K562 (cell line): ENCODE results near the gene HDAC1. TPM values are rescaled to one million over a fixed set of nuclear protein-coding genes. Genes with fewer than 3 reads are reported as not detected.

Source experiments
- FOXA1 ChIP-seq: fragments of 450-650 bp; IDR thresholded peaks from 2 replicates; pipeline ENCODE4 v1.6.1; 2016; ENCODE audit warnings: mild to moderate bottlenecking, borderline replicate concordance
- GTF3C2 ChIP-seq: IDR thresholded peaks from 3 replicates; pipeline ENCODE4 v1.6.1; 2011; ENCODE audit warnings: borderline replicate concordance, mild to moderate bottlenecking, moderate library complexity; ENCODE audit not compliant: insufficient read length; ENCODE audit errors: extremely low read depth
- HDAC6 ChIP-seq: IDR thresholded peaks from 2 replicates; pipeline ENCODE4 v1.6.1; 2012; ENCODE audit warnings: low read depth, mild to moderate bottlenecking, control low read depth, inconsistent platforms, low read length, moderate library complexity
- MYNN ChIP-seq, 2 experiments: sonication (generic); formaldehyde crosslinking in 1 of 2; IDR thresholded peaks; 2 replicates each; pipeline versions ENCODE4 v1.5.0 to v1.6.1; 2016 to 2020; ENCODE audit warnings: antibody characterized with exemption in 1 of 2, missing genetic modification reagents in 1 of 2
- NCOA1 ChIP-seq: fragments of 450-650 bp; IDR thresholded peaks from 2 replicates; pipeline ENCODE4 v1.6.1; 2016; ENCODE audit warnings: low read depth
- NFE2 ChIP-seq: IDR thresholded peaks from 2 replicates; pipeline ENCODE4 v1.6.1; 2014; ENCODE audit warnings: antibody characterized with exemption, low read depth
- POLR2G ChIP-seq: fragments of 200-400 bp; formaldehyde crosslinking; IDR thresholded peaks from 2 replicates; pipeline ENCODE4 v1.6.1; 2017; ENCODE audit warnings: low read depth, mild to moderate bottlenecking, antibody characterized with exemption, low read length, moderate library complexity
- PPARD ChIP-seq: fragments of 250-450 bp; sonication (Bioruptor Pico); IDR thresholded peaks from 2 replicates; pipeline ENCODE4 v1.8.0; 2022; ENCODE audit warnings: inconsistent platforms, mild to moderate bottlenecking, moderate library complexity
- PRPF4 ChIP-seq: fragments of 200-400 bp; formaldehyde crosslinking; IDR thresholded peaks from one replicate; pipeline ENCODE4 v1.6.1; 2017; ENCODE audit warnings: low read length, low read depth, mild to moderate bottlenecking; ENCODE audit not compliant: insufficient read depth, poor library complexity, severe bottlenecking
- SMARCE1 ChIP-seq: fragments of 450-650 bp; IDR thresholded peaks from 2 replicates; pipeline ENCODE4 v1.7.1; 2016; ENCODE audit warnings: mild to moderate bottlenecking
- TAL1 ChIP-seq: fragments of 450-650 bp; IDR thresholded peaks from 2 replicates; pipeline ENCODE4 v1.6.1; 2016; ENCODE audit warnings: mild to moderate bottlenecking
- ZNF239 ChIP-seq: fragments of 250-450 bp; sonication (Bioruptor Pico); IDR thresholded peaks from 2 replicates; pipeline ENCODE4 v1.4.0; 2020; ENCODE audit warnings: mild to moderate bottlenecking
- ZNF282 ChIP-seq: sonication (generic); formaldehyde crosslinking; IDR thresholded peaks from 2 replicates; pipeline ENCODE4 v1.8.1; 2023; ENCODE audit warnings: missing genetic modification reagents
- ZNF354B ChIP-seq: fragments of 250-450 bp; sonication (Bioruptor Pico); IDR thresholded peaks from 2 replicates; pipeline ENCODE4 v1.4.0; 2020
- ZNF407 ChIP-seq: fragments of 450-650 bp; IDR thresholded peaks from 2 replicates; pipeline ENCODE4 v1.6.1; 2016; ENCODE audit warnings: low read depth
- ZSCAN29 ChIP-seq: fragments of 450-650 bp; IDR thresholded peaks from 2 replicates; pipeline ENCODE4 v1.6.1; 2017
- polyA plus RNA-seq, 8 experiments: library from polyadenylated mRNA; depleted of rRNA in 4 of 8; stranded (reverse) in 5 of 8; unstranded in 3 of 8; fragments of >200 nt; fragmentation: Nextera tagmentation in 2 of 8; fragmentation: Illumina TruSeq in 1 of 8; extraction: Ambion mirVana in 2 of 8; extraction: Trizol in 1 of 8; gene quantifications; 2 replicates each; pipeline versions ENCODE4 v1.2.1 to v1.2.3, GENCODE V29; 2011 to 2014; ENCODE audit warnings: inconsistent platforms in 1 of 8, missing spikeins in 1 of 8
- total RNA-seq, 7 experiments: library from RNA; depleted of rRNA in 6 of 7; stranded (reverse); fragments of >200 nt in 6 of 7; fragmentation: Illumina TruSeq in 2 of 7; extraction: Trizol in 2 of 7; gene quantifications; 2 replicates each; pipeline versions ENCODE4 v1.2.1 to v1.2.3, GENCODE V29; 2011 to 2021; ENCODE audit warnings: low replicate concordance in 1 of 7
- TF ChIP-seq, protein P1 (sequence below): fragments of 450-650 bp; IDR thresholded peaks from one replicate; pipeline ENCODE4 v1.6.1; 2018; ENCODE audit warnings: mild to moderate bottlenecking, moderate library complexity; ENCODE audit not compliant: partially characterized antibody

The HDAC1 gene
- total and polyA plus RNA-seq, 9 of the 15 experiments (the other 6 are each of a cell fraction or from before 2014, with no cell fraction given), result 169 to 384 (median 193) TPM

DNA sequence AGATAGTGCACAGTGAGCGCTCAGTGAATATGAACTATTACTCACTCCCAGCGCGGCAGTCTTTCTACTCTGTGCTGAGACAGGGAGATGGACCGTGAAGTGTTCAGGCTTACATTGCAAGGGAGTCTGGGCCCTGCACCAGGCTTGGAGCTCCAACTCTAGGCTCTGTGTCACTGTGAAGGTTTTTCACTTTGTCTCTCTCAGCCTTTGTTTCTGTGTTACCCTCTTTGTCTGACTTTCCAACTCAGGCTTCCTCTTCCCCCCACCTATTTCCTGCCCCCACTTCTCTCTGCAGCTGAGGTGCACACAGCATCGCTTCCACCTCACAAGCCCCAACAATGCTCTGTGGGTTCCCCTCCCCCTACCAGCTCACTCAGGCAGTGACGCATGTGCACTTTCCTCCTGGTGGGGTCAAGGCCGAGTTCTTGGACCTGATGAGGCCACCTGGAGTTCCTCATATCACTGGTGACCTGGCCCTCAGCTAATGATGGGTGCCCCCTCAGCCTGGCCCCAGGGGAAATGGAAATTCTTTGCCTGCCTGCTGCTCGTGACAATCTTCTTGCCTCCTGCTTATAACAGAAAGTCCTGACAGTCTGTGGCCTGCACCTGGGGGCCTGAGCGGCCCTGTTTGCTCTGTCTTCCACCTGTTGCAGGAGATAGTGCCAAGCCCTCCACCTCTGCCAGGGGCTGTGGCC lies 41.9 kb upstream of the HDAC1 start (continued):
- no peak for TF ChIP-seq ZNF407
- TF ChIP-seq NCOA1, result no peak
- TF ChIP-seq HDAC6, result no peak
- TF ChIP-seq PRPF4, result no peak
- TF ChIP-seq MYNN (IDR thresholded peaks at IDR 0.05), result no peak
- no peak for TF ChIP-seq MYNN (CRISPR knock-in tag; IDR thresholded peaks at IDR 0.05)
- TF ChIP-seq TAL1, result no peak
- TF ChIP-seq GTF3C2, result no peak
- no peak for TF ChIP-seq NFE2
- TF ChIP-seq ZSCAN29, result no peak
- TF ChIP-seq POLR2G, result no peak
- no peak for TF ChIP-seq SMARCE1
- no peak for TF ChIP-seq ZNF354B (CRISPR knock-in tag)
- no peak for TF ChIP-seq ZNF239 (CRISPR knock-in tag)
- TF ChIP-seq ZNF282 (CRISPR knock-in tag), result no peak
- TF ChIP-seq, protein P1, sequence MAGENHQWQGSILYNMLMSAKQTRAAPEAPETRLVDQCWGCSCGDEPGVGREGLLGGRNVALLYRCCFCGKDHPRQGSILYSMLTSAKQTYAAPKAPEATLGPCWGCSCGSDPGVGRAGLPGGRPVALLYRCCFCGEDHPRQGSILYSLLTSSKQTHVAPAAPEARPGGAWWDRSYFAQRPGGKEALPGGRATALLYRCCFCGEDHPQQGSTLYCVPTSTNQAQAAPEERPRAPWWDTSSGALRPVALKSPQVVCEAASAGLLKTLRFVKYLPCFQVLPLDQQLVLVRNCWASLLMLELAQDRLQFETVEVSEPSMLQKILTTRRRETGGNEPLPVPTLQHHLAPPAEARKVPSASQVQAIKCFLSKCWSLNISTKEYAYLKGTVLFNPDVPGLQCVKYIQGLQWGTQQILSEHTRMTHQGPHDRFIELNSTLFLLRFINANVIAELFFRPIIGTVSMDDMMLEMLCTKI, result no peak
- no peak for TF ChIP-seq FOXA1
- no peak for TF ChIP-seq PPARD (CRISPR knock-in tag)
